NCI-H2029 treated with DMSO at 0.1 percent for 48 hours (cell line): ENCODE measurements around the gene CAPN2.
"Not testable (repeated sequence)": the region's sequence is repeated elsewhere in the genome, so short reads cannot be mapped to it uniquely, and the experiment has no call there.

Source experiments
- DNase-seq: peaks from one replicate; lab custom pipeline; 2025; lab: John Stamatoyannopoulos, UW

Gene CAPN2

GRCh38 chr1:223792046-223792445 lies 79.7 kb downstream of the CAPN2 start:
- DNase-seq = no peak

GRCh38 chr1:223793716-223794115 lies 81.4 kb downstream of the CAPN2 start:
- DNase-seq = no peak

DNA sequence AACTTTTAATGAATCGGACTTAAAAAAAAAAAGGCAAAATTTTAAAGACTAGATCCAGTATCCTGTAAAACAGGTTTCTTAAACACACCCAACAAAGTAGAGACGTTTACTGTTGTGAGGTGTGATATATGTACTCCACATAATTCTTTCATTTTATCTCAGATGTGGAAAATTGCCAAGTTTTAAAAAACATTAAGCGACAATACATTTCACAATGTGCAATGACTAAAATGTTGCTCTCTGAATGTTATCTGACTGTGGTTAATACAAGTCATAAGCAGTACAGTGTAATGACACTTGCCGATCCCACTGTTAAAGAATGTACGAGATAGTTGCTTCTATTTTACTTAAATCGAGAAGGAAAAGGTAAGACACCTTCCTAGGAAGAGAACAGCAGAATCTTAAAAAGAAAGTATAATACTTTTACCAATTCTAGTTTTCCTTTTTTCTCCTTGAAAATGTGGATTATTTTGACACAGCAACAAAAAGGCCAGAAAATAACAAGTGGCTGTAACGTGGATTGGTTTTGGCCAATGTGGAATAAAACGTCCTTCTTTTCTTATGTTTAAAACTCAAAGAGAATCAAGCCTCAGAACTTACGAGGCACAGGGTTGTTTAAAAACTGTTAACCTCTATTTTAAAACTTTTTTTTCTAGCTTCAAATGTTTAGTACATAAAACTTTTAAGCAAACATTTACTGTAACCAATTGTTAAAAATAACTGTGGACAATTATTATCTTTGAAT lies 82.0 kb downstream of the CAPN2 start:
- no peak for DNase-seq

DNA sequence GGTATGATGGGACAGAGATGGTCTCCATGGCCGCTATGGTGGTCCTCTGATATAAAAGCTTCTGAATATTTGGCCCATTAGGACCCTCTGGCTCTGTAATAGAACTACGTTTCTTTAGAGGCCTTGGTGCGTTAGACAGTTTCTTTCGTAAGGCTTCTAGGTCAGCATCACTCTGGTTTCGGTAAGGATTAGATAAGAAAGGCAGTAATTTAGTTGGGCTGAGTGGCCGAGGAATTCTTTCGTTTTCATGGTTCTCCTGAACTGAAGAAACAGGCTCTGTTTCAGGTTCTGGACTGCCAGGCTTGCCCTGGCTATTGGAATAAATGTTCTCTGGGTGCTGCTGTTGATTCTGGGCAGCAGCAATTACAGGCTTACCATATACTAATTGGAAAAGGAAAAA lies 83.9 kb downstream of the CAPN2 start:
- DNase-seq = no peak

- no peak for DNase-seq
Observed at GRCh38 chr1:223802032-223802431, 89.7 kb downstream of the CAPN2 start.

DNA sequence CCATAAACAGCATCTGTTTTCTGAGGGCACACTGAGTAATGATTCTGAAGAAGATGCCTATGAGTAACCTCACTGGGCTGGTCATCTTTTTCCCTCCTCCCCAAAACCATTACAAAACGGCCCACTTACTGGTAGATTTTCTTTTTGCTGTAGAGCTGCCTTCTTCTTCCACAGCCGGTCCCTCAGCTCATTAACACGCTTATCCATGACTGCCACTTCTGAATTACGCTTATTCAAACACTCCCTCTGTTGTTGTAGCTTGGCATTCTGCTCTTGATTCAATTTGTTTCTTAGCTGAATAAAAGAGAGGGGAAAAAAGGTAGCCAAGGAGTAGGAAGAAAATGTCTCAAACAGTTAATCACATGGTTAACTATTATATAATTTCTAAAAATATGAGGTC lies 90.3 kb downstream of the CAPN2 start:
- DNase-seq = no peak

DNA sequence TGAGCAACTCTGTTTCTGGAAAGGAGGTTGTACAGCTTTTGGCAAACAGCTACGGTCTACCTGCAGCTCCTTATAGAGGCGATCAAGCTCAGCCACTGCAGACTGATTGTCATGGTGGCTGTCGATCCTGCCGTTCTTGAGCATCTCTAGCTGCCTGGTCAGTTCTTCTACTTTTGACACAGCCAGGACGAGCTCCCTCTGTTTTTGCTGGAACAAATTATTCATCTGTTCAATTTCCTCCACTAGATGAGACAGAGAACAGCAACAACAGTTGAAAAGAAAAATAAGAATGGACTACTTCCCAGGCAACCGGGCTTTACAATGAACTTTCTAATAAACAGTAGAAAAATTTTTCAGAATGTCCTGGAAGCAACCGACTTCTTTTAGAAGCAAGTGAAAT lies 90.9 kb downstream of the CAPN2 start:
- no peak for DNase-seq

DNA sequence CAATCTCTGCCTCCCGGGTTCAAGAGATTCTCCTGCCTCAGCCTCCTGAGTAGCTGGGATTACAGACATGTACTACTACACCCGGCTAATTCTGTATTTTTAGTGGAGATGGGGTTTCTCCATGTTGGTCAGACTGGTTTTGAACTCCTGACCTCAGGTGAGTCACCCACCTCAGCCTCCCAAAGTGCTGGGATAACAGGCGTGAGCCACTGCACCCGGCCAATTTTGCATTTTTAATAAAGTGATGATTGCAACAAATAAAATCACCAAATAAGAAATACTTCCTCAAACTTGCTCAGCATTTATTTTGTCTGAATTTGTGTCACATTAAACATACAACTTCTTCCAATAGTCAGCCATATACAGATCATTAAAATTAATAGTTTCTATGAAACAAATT lies 97.6 kb downstream of the CAPN2 start:
- not testable (repeated sequence) for DNase-seq

- no peak for DNase-seq
Observed at GRCh38 chr1:223810586-223810985, 98.2 kb downstream of the CAPN2 start.

DNA sequence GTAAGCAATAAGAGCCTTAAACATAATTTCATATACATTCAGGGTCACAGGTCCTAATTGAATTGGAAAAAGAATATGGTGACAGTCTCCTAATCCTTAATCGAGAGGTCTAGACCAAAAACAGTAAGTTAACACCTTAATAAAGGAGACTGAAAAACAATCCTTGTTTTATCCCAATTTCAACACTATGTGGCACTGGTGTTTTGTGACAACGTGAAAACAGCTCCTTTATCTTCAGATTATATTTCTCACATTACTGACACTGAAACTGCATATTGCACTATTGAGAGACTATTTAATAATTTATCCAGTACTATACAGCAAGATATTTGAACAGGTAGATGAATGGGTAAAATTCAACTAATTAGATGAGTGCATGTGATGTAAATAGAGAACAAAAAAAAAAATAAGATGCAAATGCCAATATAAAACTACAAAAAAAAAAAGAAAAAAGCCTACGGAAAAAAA lies 99.3 kb downstream of the CAPN2 start:
- DNase-seq = no peak

DNA sequence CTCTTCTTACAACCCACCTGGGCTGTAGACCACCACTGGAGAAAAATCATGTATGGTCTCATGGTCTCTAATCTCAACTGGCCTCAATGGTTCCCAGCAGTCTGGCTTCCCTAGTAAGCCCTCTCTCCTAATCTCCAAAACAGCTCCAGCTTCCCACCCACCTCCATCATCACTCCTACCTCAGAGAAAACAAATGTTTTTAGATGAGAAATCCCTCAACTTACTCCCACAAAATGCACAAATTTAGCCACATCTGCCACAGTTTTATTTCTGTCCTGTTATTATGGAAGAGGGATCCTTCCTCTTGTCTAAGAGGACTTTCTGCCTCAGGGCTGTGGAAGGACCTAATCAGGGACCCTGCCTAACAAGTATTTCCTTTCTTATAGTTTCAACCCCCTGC lies 101.3 kb downstream of the CAPN2 start:
- no peak for DNase-seq

DNA sequence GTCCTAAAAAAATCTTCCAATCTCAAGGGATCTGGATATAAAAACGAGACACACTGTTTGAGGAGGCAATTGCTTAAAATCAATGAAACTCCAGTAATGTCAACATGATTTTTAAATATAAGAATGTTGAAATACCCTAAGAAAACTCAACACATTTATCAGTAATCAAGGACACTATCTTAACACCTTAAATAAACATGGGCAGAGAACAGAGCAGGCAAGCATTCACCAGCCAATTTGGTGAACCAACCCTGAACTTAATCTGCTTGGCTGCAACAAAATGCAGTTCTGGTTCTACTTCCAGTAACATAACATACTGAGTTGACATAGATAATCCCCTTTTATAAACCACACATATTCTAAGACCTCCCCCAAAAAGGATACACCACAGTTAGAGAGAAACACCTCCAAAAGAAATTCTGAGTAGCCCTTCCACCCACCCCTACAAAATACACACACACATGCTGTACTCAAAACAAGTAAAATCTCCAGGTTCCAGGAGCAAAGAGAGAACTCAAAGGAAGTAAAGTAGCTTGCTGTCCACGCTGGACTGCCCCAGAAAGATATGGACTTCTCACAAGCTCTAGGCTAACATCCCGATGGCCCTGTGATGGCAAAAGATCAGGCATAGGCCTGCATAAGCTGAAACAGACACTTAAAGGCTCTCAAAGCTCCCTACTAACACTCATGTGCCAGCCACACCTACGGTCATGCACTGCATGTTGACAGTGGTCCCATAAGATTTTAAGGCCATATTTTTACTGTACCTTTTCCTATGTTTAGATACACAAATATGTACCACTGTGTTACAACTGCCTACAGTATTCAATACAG lies 102.9 kb downstream of the CAPN2 start:
- DNase-seq = no peak

DNA sequence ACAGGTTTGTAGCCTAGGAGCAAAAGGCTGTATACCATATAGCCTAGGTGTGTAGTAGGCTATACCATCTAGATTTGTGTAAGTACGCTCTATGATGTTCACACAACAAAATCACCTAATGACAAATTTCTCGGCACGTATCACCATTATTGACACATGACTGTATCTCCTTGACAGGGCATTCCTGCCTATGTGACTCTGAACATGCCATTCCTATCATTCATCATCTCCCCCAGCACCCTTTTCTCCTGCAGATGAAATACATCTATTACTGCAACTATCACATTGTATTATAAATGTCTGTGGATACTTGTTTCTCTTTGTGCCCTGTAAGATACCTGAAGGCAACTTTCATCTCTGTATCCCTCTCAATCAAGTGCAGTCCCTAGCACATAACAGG lies 103.5 kb downstream of the CAPN2 start:
- DNase-seq = no peak

DNA sequence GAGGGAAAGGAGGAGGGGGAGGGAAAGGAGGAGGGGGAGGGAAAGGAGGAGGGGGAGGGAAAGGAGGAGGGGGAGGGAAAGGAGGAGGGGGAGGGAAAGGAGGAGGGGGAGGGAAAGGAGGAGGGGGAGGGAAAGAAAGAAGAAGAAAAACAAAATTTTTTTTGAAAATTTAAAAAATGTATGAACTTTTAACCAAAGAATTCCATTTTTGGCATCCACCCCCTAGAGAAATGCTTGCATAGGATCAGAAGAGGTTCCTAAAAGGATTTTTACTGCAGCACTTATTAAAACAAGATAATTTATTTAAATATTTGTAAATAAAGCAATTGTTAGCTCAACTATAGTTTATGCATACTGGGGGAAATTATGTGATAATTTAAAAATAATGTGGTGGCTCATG lies 104.9 kb downstream of the CAPN2 start:
- DNase-seq = not testable (repeated sequence)

GRCh38 chr1:223819730-223820514 lies 107.6 kb downstream of the CAPN2 start:
- DNase-seq = no peak

DNA sequence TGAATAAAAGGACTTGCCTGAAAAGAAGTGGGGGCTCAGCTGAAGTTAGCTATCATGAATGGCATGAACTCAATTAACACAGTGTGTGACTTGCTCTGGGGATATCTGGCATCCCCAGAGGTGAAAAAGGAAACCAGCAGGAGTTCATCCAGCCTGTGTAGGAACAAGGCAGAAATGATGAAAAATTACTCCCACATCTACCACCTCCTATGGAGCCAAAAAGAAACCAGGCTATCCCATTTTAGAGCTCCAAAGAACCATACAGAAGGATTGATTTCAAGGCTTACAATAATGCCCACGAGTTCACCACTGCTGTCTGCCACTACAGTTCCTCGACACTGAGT lies 108.1 kb downstream of the CAPN2 start:
- no peak for DNase-seq

GRCh38 chr1:223820971-223821370 lies 108.6 kb downstream of the CAPN2 start:
- DNase-seq = no peak

DNA sequence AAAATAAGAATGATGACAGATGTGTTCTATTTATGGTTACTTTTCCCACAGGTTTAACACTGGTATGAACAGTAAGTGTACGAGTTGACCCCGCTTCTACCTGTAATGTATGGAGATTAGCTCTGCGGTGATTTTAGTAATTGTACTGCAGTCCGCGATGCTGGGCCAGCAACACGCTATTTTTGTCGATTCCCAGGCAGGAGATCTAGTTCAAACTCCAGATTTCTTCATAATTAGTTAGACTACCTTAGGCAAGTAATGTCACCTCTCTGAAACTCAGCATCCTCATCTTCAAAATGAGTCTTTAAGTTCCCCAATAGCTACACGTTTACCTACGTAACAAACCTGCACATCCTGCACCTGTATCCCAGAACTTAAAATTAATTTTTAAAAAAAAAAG lies 111.9 kb downstream of the CAPN2 start:
- DNase-seq = no peak

DNA sequence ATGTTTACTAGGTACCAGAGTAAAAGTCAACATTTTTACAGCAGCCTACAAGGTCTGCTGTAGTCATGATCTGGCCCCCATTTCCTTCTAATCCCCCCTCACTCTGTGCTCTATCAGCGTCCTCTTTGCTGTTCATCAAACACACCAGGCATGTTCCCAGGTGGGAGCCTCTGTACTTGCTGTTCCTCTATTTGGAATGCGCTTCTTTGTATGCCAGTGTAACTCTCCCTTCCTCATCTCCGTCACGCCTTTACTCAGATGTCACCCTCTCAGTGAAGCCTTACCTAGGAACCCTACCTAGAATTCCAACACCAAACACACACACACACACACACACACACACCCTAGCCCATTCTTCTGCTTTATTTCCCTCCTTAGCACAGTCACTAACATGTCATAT lies 112.4 kb downstream of the CAPN2 start:
- no peak for DNase-seq
